HUES48 (cell line): ENCODE measurements around the gene XIRP1.

Experiments used
- H3K27ac ChIP-seq: one replicate; pipeline ENCODE4 v1.7.0; 2013; ENCODE audit warnings: low read depth, low read length, inconsistent platforms
- H3K27me3 ChIP-seq: 2 replicates; pipeline ENCODE4 v1.6.1; 2013; ENCODE audit warnings: mild to moderate bottlenecking, low read length; ENCODE audit not compliant: control insufficient read depth, insufficient read depth
- H3K36me3 ChIP-seq: 2 replicates; pipeline ENCODE4 v1.6.1; 2013; ENCODE audit warnings: low read length; ENCODE audit not compliant: control insufficient read depth, insufficient read depth
- H3K4me1 ChIP-seq: 2 replicates; pipeline ENCODE4 v1.6.1; 2013; ENCODE audit warnings: mild to moderate bottlenecking, low read length; ENCODE audit not compliant: control insufficient read depth, insufficient read depth
- H3K4me3 ChIP-seq: 2 replicates; pipeline ENCODE4 v1.5.1; 2013; ENCODE audit warnings: mild to moderate bottlenecking, low read depth, low read length
- H3K9ac ChIP-seq: 2 replicates; pipeline ENCODE4 v1.6.1; 2013; ENCODE audit warnings: mild to moderate bottlenecking, low read depth, low read length, moderate library complexity
- H3K9me3 ChIP-seq: 2 replicates; pipeline ENCODE4 v1.6.1; 2013; ENCODE audit warnings: low read length; ENCODE audit not compliant: control insufficient read depth, insufficient read depth

Gene XIRP1

DNA sequence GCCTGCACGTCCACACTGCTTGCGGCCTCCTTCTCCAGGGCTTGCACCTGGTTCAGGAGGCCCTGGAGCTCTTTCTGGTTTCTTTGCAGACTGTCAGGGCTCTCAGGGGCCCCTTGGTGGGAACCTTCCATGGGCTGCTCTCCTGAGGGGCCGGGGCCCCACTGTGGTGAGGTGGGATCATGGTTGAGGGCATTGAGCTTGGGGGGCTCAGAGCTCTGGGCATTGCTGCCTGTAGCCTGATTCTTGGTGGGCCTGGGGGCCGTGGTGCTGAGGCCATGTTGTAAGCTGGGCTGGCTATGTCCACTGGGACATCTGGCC lies 7.5 kb downstream of the XIRP1 start:
- Histone ChIP-seq H3K9me3 (no peaks in the 10 kb centered on the region), H3K27ac (no peak overlapping the region), H3K4me1 (peaks cover 10% of the 10 kb centered on the region), H3K27me3 (peaks cover 7% of the 10 kb centered on the region), H3K9ac (no peak overlapping the region), H3K4me3 (no peak overlapping the region), H3K36me3 (no peaks in the 10 kb centered on the region)

DNA sequence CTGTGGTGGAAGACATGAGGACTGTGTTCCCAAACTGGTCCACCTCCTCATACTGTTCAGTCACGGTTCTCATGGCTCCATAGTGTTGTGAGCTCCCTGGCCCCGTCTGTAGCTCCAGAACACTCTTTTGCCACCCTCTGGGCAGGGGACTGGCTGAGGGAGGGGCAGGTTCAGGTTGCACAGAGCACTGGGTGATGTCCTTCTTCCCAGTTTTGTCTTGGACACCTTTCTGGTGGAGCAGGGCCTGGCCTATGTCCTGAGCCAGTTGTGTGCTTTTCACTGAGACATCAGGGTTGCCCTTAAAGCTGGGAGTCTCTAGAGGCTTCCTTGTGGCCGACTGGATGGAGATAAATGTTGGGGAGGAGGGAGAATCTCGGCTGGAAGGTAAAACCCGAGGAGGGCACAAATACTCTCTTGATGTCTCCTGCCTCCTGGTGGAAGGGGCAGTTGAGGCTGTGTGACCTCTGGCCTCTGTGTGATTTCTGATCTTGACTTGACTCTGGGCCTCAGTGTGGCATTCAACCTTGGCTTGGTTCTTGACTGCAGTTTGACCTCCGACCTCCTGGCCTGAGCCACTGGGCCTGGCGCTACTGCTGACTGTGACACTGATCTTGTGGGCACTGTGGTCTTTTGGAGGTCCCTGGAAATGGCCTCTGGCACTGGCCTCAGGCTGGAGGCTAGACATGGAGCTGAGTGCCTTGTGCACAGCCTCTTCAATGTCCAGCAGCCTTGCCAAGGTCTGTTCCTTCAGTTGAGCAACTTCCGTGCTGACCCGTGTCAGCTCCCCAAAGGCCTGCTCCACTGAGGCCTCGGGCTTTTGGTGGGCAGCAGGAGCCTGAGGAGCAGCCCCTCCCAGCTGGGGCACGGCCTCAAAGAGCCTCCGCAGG lies 8.1 kb downstream of the XIRP1 start:
- Histone ChIP-seq H3K36me3 (no peaks in the 10 kb centered on the region), H3K9ac (no peak overlapping the region), H3K27me3 (peaks cover 13% of the 10 kb centered on the region), H3K4me1 (peaks cover 11% of the 10 kb centered on the region), H3K9me3 (no peaks in the 10 kb centered on the region), H3K27ac (no peak overlapping the region), H3K4me3 (no peak overlapping the region)

DNA sequence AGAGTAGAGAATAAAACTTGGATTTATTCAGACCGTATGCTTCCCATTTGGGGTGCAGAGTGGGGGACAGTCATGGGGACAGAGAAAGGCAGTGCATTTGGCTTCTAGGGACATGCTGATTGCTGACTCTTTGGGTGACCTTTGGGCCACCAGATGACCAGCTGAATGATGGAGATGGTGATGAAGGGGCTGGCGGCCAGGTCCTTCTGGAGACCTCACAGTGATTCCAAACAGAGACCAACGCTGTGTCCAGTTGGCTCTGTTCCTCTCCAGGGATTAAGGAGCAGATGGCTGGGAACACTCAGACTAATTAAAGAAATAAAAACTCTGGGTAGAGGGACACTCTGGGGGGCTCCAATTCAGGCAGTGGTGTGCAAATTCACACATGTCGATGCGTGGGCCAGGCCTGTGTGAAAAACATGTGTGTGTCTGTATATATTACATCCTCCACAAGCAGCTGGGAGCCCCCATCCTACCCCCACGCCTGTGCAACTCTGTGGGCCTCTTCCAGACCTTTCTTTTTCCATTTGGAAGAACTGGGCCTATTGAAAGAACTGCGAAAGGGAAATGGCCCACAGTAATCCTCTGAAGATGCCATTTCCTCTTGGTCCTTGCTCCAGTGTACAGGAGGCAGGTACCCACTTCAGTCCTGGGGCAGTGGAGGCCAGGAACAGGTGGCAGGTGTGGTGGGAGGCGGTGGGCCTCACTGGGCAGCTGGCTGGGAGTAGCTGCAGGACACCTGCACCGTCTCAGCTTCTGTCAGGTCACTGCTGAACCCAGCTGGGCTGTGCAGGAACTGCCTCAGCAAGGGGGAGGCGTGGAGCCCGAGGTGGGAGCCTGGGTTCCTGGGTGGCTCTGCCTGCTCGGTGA lies 8.9 kb downstream of the XIRP1 start:
- H3K9ac ChIP-seq: no peak overlapping the region
- peaks cover 20% of the 10 kb centered on the region for H3K27me3 ChIP-seq
- no peak overlapping the region for H3K4me3 ChIP-seq
- H3K4me1 ChIP-seq: peaks cover 16% of the 10 kb centered on the region
- H3K36me3 ChIP-seq: no peaks in the 10 kb centered on the region
- H3K27ac ChIP-seq: no peak overlapping the region
- no peaks in the 10 kb centered on the region for H3K9me3 ChIP-seq

DNA sequence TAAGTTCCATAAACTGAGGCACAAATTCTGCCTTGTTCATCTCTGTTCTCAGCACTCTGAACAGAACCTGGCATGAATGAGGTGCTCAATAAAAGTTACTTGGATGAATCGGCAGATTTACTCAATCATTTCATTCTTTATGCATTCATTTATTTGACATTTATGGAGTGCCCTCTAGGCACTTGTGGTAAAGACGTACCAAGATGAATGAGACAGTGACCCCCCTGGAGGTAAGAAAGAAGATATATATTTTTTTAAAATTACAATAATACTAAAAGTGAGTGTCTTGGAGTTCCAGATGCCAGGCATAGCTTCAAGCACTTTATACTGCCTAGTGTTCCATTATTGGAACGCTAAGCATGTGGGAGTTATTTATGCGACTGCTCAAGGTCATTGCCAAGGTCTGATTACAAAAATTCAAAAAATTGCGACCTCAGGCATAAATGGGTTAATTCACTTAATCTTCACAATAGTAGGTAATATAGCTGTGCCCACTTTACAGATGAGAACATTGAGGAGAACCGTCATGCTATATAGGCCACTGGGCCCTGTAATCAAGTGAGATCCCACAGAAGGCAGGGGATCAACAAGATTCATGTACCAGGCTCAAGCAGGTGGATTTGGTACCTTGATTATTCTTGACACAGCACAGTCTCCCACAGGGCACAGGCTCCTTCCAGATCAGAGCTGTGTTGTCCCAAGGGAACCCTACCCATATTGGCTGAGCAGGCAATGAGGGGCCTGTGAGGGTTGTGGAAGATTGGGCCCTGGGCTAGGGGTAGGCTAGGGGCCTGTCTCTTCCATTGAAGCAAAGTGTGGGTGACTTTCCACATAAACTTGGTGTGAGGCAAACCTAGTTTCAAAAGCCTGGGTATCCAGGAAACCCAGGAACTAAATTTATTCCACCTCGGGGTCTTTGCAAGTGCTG lies 10.7 kb downstream of the XIRP1 start:
- Histone ChIP-seq H3K36me3 (no peaks in the 10 kb centered on the region), H3K9me3 (no peaks in the 10 kb centered on the region), H3K4me1 (peaks cover 20% of the 10 kb centered on the region), H3K27ac (no peak overlapping the region), H3K4me3 (peak overlapping the region; percentile 69), H3K27me3 (peaks cover 20% of the 10 kb centered on the region), H3K9ac (no peak overlapping the region)

DNA sequence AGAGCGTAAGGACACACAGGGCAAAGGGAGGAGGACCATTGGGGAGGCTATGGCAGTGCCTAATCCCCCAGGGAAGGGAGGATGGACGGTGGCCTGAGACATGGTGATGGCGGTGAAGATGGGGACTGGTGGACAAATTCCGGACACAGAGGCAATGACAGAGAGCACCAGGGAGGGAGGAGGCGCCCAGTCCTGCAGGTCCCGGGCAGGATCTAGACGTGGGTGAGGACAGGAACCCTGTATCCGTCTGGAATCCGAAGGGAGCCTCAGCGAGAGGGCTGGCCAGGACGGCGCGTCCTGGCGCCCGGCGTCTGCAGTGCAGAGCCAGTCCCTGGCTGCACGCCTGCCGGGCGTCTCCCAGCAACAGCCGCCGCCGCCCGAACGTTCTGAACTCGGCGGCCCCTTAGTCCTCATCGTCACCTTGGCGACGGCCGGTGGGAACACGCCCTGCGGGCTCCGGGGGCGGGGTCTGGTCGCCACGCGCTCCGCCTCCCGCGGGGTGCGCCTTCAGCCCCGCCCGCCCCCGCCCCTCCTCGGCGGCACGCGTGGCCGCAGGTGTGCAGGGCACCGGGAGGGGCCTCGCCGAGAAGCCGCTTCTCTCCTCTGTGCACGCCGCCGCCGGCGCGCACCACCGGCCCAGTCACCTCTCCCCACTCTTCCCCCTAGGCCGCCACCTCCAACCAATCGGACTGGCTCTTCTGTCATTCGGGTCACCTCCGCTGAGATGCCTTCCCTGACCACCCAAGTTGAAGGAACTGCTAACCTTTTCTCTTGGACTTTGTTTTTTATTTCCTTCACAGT lies 11.6 kb downstream of the XIRP1 start:
- no peaks in the 10 kb centered on the region for H3K36me3 ChIP-seq
- no peaks in the 10 kb centered on the region for H3K9me3 ChIP-seq
- no peak overlapping the region for H3K9ac ChIP-seq
- H3K4me3 ChIP-seq: peak overlapping the region; percentile 69
- H3K27ac ChIP-seq: no peak overlapping the region
- peaks cover 20% of the 10 kb centered on the region for H3K27me3 ChIP-seq
- peaks cover 20% of the 10 kb centered on the region for H3K4me1 ChIP-seq

DNA sequence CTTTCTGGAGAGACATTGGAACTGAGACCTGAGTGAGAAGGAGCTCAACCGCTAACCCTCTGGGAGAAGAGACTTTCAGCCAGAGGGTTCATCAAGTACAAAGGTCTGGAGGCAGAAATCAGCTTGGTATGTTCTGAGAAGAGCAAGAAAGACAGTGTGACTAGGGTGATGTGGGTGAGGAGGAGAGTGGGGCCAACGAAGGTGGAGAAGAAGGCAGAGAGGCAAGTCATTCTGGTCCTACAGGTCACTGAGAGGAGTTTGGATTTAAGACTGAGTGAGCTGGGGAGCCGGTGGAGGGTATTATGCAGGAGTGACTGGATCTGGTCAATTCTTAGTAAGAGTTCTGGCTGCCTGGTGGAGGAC lies 12.2 kb downstream of the XIRP1 start:
- no peak overlapping the region for H3K27ac ChIP-seq
- H3K36me3 ChIP-seq: no peaks in the 10 kb centered on the region
- no peaks in the 10 kb centered on the region for H3K9me3 ChIP-seq
- no peak overlapping the region for H3K9ac ChIP-seq
- H3K27me3 ChIP-seq: peaks cover 20% of the 10 kb centered on the region
- peak overlapping the region; percentile 69 for H3K4me3 ChIP-seq
- H3K4me1 ChIP-seq: peaks cover 20% of the 10 kb centered on the region

DNA sequence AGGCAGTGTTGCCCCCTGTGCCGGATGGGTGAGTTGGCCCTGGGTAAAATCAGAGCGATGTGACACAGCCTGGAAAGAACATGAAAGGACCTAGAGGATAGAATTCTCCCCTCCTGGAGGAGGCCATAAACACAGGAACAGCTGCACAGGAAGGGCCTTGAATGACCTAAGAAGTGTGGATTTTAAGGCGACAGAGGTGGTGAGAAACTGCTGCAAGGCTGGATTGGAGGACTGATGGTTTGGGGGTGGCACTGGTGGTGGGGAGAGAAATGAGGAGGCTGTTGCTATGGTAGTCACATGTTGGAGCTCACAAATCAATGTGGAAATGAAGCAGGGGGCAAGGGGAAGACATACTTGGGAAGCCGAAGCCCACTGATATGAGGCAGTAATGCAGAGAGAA lies 13.8 kb downstream of the XIRP1 start:
- Histone ChIP-seq H3K9ac (no peak overlapping the region), H3K36me3 (no peaks in the 10 kb centered on the region), H3K27ac (peak overlapping the region; percentile 93), H3K4me3 (peak overlapping the region; percentile 69), H3K9me3 (no peaks in the 10 kb centered on the region), H3K4me1 (peaks cover 20% of the 10 kb centered on the region), H3K27me3 (peaks cover 20% of the 10 kb centered on the region)

DNA sequence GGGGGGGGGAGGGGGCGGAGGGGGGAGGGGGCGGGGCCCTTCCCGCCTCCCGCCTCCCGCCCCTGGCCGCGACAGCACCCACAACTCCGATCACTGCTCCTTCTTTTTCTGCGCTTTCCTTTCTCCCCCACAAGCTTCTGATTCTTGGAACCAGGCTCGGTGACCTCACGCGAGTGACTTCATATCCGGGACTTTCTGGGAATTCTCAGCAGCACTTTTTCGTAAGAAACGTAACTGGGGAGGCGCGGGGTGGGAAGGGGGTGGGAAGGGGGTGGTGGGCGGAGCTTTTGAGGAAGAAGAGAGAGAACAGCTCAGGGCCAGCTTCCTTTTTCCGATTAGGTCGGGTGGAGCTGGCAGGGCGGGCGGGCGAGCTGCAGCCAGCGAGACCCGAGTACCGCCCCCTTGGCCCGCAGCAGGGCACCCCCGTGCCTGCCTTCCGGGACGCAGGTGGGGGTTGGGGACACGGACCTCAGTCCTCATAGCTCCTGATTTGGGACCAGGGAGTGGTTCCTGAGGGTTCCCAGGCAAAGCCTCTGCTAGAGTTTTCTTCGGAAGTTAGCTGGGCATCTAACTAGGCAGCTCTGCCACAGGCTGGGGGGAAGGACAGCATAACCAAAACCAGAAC lies 14.6 kb downstream of the XIRP1 start:
- Histone ChIP-seq H3K9me3 (no peaks in the 10 kb centered on the region), H3K27me3 (peaks cover 20% of the 10 kb centered on the region), H3K4me1 (peaks cover 20% of the 10 kb centered on the region), H3K4me3 (peak overlapping the region; percentile 69), H3K36me3 (no peaks in the 10 kb centered on the region), H3K9ac (peak overlapping the region; percentile 54), H3K27ac (peak overlapping the region; percentile 93)

DNA sequence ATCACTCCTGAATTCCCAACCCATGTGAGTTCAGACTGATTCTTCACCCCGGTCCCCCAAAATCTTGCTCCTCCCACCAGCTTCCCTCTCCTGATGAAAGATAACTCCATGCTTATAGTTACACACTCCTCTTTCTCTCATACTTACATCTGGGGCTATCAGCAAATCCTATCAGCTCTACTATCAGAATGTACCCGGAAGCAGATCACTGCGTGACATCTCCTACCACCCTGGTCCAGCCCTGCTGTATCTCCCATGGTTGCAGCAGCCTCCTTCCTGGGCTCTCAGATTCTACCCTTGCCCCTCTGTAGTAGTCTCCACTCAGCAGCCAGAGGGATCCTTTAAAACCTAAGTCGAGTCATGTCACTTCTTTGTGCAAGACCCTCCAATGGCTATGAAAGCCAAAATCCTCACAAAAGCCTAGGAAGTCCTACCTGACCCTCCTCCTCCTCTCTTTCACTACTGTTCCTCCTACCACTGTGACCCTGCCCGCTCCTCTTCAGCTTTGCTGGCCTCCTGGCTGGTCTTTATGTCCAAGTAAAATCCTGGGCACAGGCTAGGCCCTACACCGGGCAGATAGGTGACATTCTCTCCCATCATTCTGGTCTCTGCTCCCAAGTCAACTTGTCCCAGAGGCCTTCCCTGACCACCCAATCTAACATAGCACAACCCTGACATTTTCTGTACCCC lies 16.2 kb downstream of the XIRP1 start:
- Histone ChIP-seq H3K9ac (no peak overlapping the region), H3K4me1 (peaks cover 18% of the 10 kb centered on the region), H3K9me3 (no peaks in the 10 kb centered on the region), H3K4me3 (no peak overlapping the region), H3K27me3 (peaks cover 20% of the 10 kb centered on the region), H3K36me3 (no peaks in the 10 kb centered on the region), H3K27ac (no peak overlapping the region)
